DND-41 (cell line): ENCODE results near the gene TTC19.

ENCODE experiments used
- CTCF ChIP-seq: IDR thresholded peaks from 2 replicates; pipeline ENCODE4 v1.5.1; 2012; ENCODE audit warnings: borderline replicate concordance, low read length, moderate library complexity, mild to moderate bottlenecking; ENCODE audit not compliant: poor library complexity, severe bottlenecking; ENCODE audit errors: extremely low read depth
- EZH2 ChIP-seq: IDR thresholded peaks from 3 replicates; pipeline ENCODE4 v1.6.1; 2012; ENCODE audit warnings: borderline replicate concordance, low read depth, mild to moderate bottlenecking, moderate library complexity, low read length, inconsistent platforms; ENCODE audit not compliant: severe bottlenecking

- no peak for TF ChIP-seq CTCF
- no peak for TF ChIP-seq EZH2
Observed at GRCh38 chr17:15965528-15965927, 34.1 kb upstream of the TTC19 start.
